HCT116 (cell line): ENCODE measurements around the gene CCDC66. TPM values are rescaled to one million over a fixed set of nuclear protein-coding genes. Genes with fewer than 3 reads are reported as not detected.

Source experiments
- ATAC-seq: fragments of 200-7000 bp; cut with Tn5 transposase; 2 replicates; pipeline ENCODE4 v1.9.1; 2020; ENCODE audit warnings: mild to moderate bottlenecking, moderate library complexity
- BruUV-seq: library from RNA; stranded (reverse); fragments of 400-500 nt; replicated peaks from 2 replicates; lab custom pipeline; 2021; lab: Mats Ljungman, UMichigan
- CTCF ChIA-PET: fragments of 300-600 bp; sonication (Branson Sonifier 250); formaldehyde crosslinking; loops from one replicate; lab custom pipeline; 2021; ENCODE audit warnings: antibody characterized with exemption; lab: Charles Lee
- POLR2A ChIA-PET: fragments of 300-600, 350-600 bp; sonication (Branson Sonifier 250); formaldehyde crosslinking; loops from one replicate; lab custom pipeline; 2021; ENCODE audit warnings: antibody characterized with exemption; lab: Charles Lee
- RAD21 ChIA-PET, 2 experiments: fragments of 300-600 bp; sonication (Branson Sonifier 250); formaldehyde crosslinking; loops; one replicate each; lab custom pipeline; 2023; ENCODE audit warnings: low total read pairs in 2 of 2; ENCODE audit not compliant: uncharacterized antibody in 2 of 2, unreplicated experiment in 2 of 2, low non-redundant PET in 1 of 2; lab: Charles Lee
- DNase-seq: peaks from one replicate; pipeline ENCODE4 v3.0.0-alpha.2; 2010; ENCODE audit warnings: low read depth, low spot score
- H2AFZ ChIP-seq: fragments of 200-600 bp; shearing (Covaris generic), sonication (generic); 2 replicates; pipeline ENCODE4 v1.6.1; 2017; ENCODE audit warnings: low read depth, mixed run types, mixed read lengths, antibody characterized with exemption, low read length; ENCODE audit not compliant: poor library complexity, severe bottlenecking
- H3K27ac ChIP-seq: 2 replicates; pipeline ENCODE4 v1.5.1; 2012; ENCODE audit warnings: low read depth, low read length
- H3K27me3 ChIP-seq: fragments of 200-600 bp; sonication (generic); 2 replicates; pipeline ENCODE4 v1.6.1; 2016; ENCODE audit warnings: mixed run types, low read length, mixed read lengths; ENCODE audit not compliant: insufficient read depth
- H3K36me3 ChIP-seq, 2 experiments: fragments of 200-500 bp in 1 of 2; fragments of 200-600 bp in 1 of 2; sonication (Bioruptor generic) in 1 of 2; sonication (generic) in 1 of 2; 2 replicates each; pipeline versions ENCODE4 v1.5.1 to v1.6.1; 2014 to 2016; ENCODE audit warnings: low read length in 2 of 2, inconsistent platforms in 1 of 2, mixed read lengths in 1 of 2, mixed run types in 1 of 2; ENCODE audit not compliant: insufficient read depth in 2 of 2, control insufficient read depth in 1 of 2
- H3K4me1 ChIP-seq, 2 experiments: fragments of 200-600 bp in 1 of 2; sonication (generic) in 1 of 2; 2 replicates each; pipeline versions ENCODE4 v1.5.1 to v1.6.1; 2012 to 2017; ENCODE audit warnings: low read length in 2 of 2, inconsistent platforms in 1 of 2, mild to moderate bottlenecking in 1 of 2, mixed read lengths in 1 of 2, mixed run types in 1 of 2, moderate library complexity in 1 of 2; ENCODE audit not compliant: insufficient read depth in 2 of 2, control insufficient read depth in 1 of 2
- H3K4me2 ChIP-seq: fragments of 200-600 bp; sonication (generic); 2 replicates; pipeline ENCODE4 v1.6.1; 2017; ENCODE audit warnings: mixed run types, low read length, mixed read lengths
- H3K4me3 ChIP-seq, 2 experiments: fragments of 200-600 bp in 1 of 2; sonication (generic) in 1 of 2; replicated peaks in 1 of 2; 2 replicates each; pipeline ENCODE4 v1.5.1; 2011 to 2016; ENCODE audit warnings: low read length in 2 of 2, control low read depth in 1 of 2, low read depth in 1 of 2, mild to moderate bottlenecking in 1 of 2, mixed read lengths in 1 of 2, mixed run types in 1 of 2
- H3K79me2 ChIP-seq: fragments of 200-600 bp; sonication (generic); 2 replicates; pipeline ENCODE4 v1.6.1; 2017; ENCODE audit warnings: mild to moderate bottlenecking, mixed run types, low read length, moderate library complexity, mixed read lengths; ENCODE audit not compliant: insufficient read depth
- H3K9ac ChIP-seq: fragments of 200-600 bp; sonication (generic); 2 replicates; pipeline ENCODE4 v1.6.1; 2016; ENCODE audit warnings: low read length, mixed read lengths
- H3K9me2 ChIP-seq: fragments of 200-600 bp; sonication (generic), shearing (Covaris generic); 2 replicates; pipeline ENCODE4 v1.6.1; 2017; ENCODE audit warnings: mixed run types, mild to moderate bottlenecking, moderate library complexity; ENCODE audit not compliant: insufficient read depth
- H3K9me3 ChIP-seq, 2 experiments: fragments of 200-500 bp in 1 of 2; fragments of 200-600 bp in 1 of 2; sonication (Bioruptor generic) in 1 of 2; sonication (generic) in 1 of 2; 2 replicates each; pipeline ENCODE4 v1.6.1; 2014 to 2017; ENCODE audit warnings: low read length in 2 of 2, mixed read lengths in 2 of 2, inconsistent platforms in 1 of 2, low read depth in 1 of 2, mild to moderate bottlenecking in 1 of 2, mixed run types in 1 of 2, moderate library complexity in 1 of 2; ENCODE audit not compliant: control insufficient read depth in 1 of 2, insufficient read depth in 1 of 2
- H4K20me1 ChIP-seq: fragments of 200-600 bp; sonication (generic), shearing (Covaris generic); 2 replicates; pipeline ENCODE4 v1.6.1; 2017; ENCODE audit warnings: mixed run types, mild to moderate bottlenecking, moderate library complexity; ENCODE audit not compliant: insufficient read depth
- ATF3 ChIP-seq: IDR thresholded peaks from 2 replicates; pipeline ENCODE4 v1.6.1; 2012
- CTCF ChIP-seq, 3 experiments: fragments of 200-600 bp in 1 of 3; sonication (generic) in 1 of 3; IDR thresholded peaks in 2 of 3; conservative IDR thresholded peaks in 1 of 3; 2 replicates each; pipeline ENCODE4 v1.5.1; 2012 to 2017; ENCODE audit warnings: low read depth in 2 of 3, low read length in 2 of 3, antibody characterized with exemption in 1 of 3, borderline replicate concordance in 1 of 3, control low read depth in 1 of 3, mild to moderate bottlenecking in 1 of 3, mixed read lengths in 1 of 3, mixed run types in 1 of 3, moderate library complexity in 1 of 3; ENCODE audit not compliant: insufficient read depth in 1 of 3
- ELF1 ChIP-seq: IDR thresholded peaks from 2 replicates; pipeline ENCODE4 v1.6.1; 2012; ENCODE audit warnings: low read depth, borderline replicate concordance
- EZH2 ChIP-seq: fragments of 200-600 bp; sonication (generic); IDR thresholded peaks from 2 replicates; pipeline ENCODE4 v1.6.1; 2017; ENCODE audit warnings: antibody characterized with exemption, mixed run types
- JUND ChIP-seq: IDR thresholded peaks from 2 replicates; pipeline ENCODE4 v1.6.1; 2012
- MAX ChIP-seq: IDR thresholded peaks from 2 replicates; pipeline ENCODE4 v1.6.1; 2012
- POLR2AphosphoS5 ChIP-seq: IDR thresholded peaks from 2 replicates; pipeline ENCODE4 v1.6.1; 2011; ENCODE audit warnings: mild to moderate bottlenecking, low read depth, low read length, moderate library complexity
- RAD21 ChIP-seq: IDR thresholded peaks from 2 replicates; pipeline ENCODE4 v1.6.1; 2012; ENCODE audit warnings: low read depth, mild to moderate bottlenecking
- SIN3A ChIP-seq: IDR thresholded peaks from 2 replicates; pipeline ENCODE4 v1.6.1; 2012; ENCODE audit warnings: low read depth
- YY1 ChIP-seq: IDR thresholded peaks from 2 replicates; pipeline ENCODE4 v1.6.1; 2011; ENCODE audit warnings: low read length, low read depth, moderate library complexity, mild to moderate bottlenecking; ENCODE audit not compliant: insufficient replicate concordance; ENCODE audit errors: extremely low read depth
- ZBTB33 ChIP-seq: IDR thresholded peaks from 2 replicates; pipeline ENCODE4 v1.6.1; 2011; ENCODE audit warnings: mild to moderate bottlenecking, low read length, moderate library complexity; ENCODE audit not compliant: insufficient replicate concordance; ENCODE audit errors: extremely low read depth
- ZNF274 ChIP-seq: fragments of 200-500 bp; sonication (Bioruptor generic); IDR thresholded peaks from 2 replicates; pipeline ENCODE4 v1.6.1; 2014; ENCODE audit warnings: mild to moderate bottlenecking, low read depth, low read length, inconsistent platforms
- intact Hi-C: fragments of 100-400 bp; cut with micrococcal nuclease; formaldehyde crosslinking; loops from 2 replicates; pipeline ENCODE4 v1.10.0; 2022
- total RNA-seq: library from RNA; stranded (reverse); gene quantifications from one replicate; pipeline ENCODE4 v1.2.1, GENCODE V29; 2021; ENCODE audit not compliant: unreplicated experiment

The CCDC66 gene
- total RNA-seq, 1 experiment from 2014 or later: 16.9 TPM

GRCh38 chr3:56654460-56654859, 97.5 kb downstream of the CCDC66 start:
- Histone ChIP-seq H3K79me2 (peaks cover 42% of the 10 kb centered on the region), H3K27ac (no peak overlapping the region), H3K4me2 (no peak overlapping the region), H3K36me3 (peaks cover 8% of the 10 kb centered on the region in 2 experiments), H3K9me3 (no peaks in the 10 kb centered on the region), H3K9ac (no peak overlapping the region), H4K20me1 (no peaks in the 10 kb centered on the region), H3K4me3 (no peak overlapping the region), H2AFZ (no peak overlapping the region), H3K27me3 (no peaks in the 10 kb centered on the region), H3K4me1 (no peaks in the 10 kb centered on the region), H3K9me2 (no peaks in the 10 kb centered on the region)
- ChIA-PET RAD21 (no interaction called here), POLR2A (interaction anchor here (0.6 to 0.7 kb wide), 2 partner anchors 20 to 260 kb away, joined by 4 read pairs; no protein-coding TSS in a partner anchor), CTCF (no interaction called here)
- no peak for TF ChIP-seq POLR2AphosphoS5
- TF ChIP-seq ATF3: no peak
- no peak for TF ChIP-seq SIN3A
- TF ChIP-seq YY1: no peak
- no peak for TF ChIP-seq ZBTB33
- TF ChIP-seq EZH2: no peak
- TF ChIP-seq JUND: no peak
- TF ChIP-seq ELF1: no peak
- TF ChIP-seq MAX: no peak
- no peak for TF ChIP-seq RAD21
- TF ChIP-seq ZNF274: no peak
- no peak for TF ChIP-seq CTCF (IDR thresholded peaks at IDR 0.05 in 2 of 3, conservative IDR thresholded peaks at IDR 0.05 in 1 of 3; ENCODE audit: borderline replicate concordance in 1 of 3, insufficient read depth in 1 of 3, low read depth in 2 of 3, low read length in 2 of 3)
- no peak for DNase-seq
- intact Hi-C loops: no loop called here
- no TSS peak for BruUV-seq
- ATAC-seq: no peak
